ENCODE data around the gene PDE11A.

The PDE11A gene

DNA sequence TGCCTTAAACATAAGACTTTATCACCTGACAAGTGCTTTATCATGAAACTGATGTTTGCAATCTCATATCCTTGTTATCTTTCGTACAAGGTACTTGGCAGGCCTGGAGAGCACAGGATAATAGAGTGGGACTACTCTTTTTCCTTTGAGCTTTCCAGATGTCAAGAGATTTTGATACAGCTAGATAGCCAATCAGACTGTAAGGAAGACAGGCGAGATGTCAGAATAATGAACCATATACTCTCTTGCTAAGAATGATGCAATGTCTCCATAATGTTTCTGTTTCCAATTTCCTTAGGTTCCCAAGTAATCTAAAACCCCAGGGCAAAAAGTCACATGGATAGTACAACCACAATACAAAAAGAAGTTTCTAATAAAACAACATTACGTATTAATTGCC is 313.1 kb downstream of the PDE11A start:
- DNase-seq (ENCODE audit: low read depth in 2 of 2), result no peak

DNA sequence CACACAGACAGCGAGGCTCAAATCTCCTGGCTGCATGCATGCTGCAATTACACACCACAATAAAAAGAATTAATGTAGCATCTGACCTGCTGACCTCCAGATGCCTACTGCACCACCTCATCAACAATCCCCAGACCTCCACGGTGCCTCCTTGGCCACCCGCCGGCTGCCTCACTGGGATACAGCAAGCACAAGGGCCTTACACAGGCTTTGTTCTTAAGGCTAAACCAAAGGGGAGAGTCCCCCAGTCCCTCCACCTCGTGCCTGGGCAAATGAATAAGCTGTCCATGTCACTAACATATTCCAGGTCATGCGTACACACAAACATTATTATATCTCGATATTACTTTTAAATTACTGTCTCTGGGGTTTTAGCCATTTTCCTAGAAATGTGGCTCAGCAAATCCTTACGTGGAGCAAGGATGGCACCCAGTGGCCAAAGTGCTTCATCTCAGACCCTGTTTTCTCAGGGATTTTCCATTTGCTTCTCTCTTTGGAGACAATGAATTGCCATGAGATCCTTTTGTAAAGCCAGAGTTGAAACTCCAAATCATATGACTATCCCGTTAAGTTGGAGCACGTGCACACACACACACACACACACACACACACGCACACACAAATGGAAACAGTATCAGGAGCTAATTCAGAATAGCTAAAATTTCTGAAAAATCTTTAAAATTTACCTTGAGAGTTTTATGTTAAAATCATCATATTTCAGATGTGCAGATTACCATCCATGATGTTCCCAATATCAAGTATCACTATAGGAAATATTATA is 313.8 kb downstream of the PDE11A start:
- DNase-seq (ENCODE audit: low read depth in 2 of 2), result no peak

DNA sequence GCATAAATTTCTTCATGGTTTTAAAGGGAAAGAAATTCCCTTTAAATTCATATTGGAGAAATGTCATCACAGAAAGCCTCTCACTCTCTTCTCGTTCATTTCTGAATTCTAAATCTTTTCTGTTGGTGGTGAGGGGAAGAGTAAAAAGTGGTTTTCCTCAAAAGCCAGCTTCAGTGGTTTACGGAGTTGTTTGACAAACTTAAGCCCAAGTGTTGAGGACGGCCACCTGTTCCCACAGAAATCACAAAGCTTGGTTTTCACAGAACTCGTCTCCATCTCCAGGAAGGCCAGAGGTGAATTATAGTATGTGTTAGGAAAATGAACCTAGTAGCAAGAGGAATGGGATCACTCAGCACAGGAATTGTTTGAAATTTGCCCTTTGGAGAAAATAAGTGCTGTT is 316.2 kb downstream of the PDE11A start:
- DNase-seq (ENCODE audit: low read depth in 2 of 2), result no peak

DNA sequence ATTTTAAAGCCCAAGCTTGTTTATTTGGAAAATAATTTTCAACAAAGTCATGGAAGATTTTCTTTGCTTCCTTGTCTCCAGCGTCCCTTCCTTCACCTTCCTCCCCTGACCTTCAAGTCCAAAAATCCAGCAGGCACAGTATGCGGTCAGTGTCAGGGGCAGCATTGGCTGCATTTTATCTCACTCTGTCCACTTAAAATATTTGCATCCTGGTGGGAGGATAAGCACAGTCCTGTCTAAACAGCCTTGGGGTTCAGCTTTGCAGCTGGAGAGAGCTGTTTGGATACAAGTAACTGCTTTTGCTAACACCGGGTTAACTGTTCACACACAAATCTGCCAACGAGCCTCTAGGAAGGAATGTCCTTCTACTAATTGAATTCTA is 318.1 kb downstream of the PDE11A start:
- no peak for DNase-seq (ENCODE audit: low read depth in 2 of 2)

DNA sequence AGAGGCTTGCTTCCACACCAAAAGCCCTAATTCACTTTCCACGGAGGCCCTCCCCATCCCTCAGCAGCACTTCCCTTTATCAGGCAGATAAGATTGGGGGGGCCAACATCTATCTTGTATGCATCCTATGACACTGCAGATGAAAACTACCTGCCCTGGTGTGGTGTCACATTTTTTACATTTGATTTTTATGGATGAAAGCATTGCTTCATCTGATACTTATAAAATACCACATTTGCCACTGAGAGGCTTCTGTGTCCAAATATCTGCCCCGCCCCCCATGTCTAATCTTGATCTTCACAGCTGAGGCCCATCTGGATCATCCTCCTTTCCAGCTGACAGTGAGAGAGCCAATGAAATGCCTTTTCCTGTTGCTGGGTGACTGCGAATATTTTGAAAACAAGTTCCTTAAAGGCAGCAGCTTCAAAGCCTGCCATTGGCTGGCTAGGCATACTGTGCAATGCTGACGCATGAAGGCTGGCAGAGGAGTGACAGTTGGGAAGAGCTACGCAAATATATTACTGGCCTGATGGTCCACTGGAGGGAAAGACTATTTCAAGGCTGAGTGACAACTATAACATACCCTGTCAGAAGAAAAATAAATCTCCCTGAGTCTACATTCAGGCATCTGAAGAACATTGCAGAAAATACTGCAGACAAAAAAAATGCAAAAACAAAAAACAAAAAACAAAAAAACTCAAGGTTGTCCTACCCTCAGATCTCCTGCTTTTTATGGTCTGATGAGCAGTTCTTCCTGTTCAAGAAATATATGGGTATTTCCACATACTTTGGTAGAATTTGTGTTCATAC is 318.7 kb downstream of the PDE11A start:
- no peak for DNase-seq (ENCODE audit: low read depth in 2 of 2)

DNA sequence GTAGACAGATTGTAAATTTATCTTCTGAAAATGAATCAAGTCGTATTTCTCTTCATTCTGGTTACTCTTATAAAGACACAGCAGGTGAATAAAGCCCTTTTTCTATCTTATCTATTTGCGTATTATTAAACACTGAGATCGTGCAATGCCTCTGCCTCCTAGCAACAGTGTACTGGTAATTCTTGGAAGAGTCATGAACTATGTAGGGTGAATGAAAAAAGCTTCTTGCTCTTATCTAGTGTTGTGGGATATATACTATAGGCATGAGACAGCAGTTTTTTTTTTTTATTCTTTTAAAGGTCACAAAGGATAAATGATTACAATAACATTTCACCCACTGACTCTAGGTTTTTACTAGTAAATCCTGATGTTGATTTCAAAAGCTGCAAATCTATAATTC is 324.2 kb downstream of the PDE11A start:
- DNase-seq (ENCODE audit: low read depth in 2 of 2), result no peak

DNA sequence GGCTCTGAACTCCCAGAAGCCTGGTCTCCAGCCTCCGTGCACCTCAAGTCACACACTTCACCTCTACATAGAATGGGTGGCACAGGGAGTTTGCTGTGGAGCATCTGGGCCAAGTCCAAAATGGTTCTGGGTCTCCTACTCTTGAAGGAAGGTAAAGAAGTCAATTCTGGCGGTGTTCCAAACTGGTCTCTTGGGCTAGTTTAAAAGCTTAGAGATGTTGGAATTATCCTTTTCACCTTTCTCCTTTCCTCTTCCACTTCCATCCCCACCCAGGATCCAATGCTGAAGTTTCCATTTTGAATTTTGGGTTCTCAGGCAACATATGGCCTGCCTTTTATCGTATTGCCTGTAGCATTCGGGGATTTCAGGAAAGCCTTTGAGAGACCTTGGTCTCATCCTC is 325.2 kb downstream of the PDE11A start:
- no peak for DNase-seq (ENCODE audit: low read depth in 2 of 2)

DNA sequence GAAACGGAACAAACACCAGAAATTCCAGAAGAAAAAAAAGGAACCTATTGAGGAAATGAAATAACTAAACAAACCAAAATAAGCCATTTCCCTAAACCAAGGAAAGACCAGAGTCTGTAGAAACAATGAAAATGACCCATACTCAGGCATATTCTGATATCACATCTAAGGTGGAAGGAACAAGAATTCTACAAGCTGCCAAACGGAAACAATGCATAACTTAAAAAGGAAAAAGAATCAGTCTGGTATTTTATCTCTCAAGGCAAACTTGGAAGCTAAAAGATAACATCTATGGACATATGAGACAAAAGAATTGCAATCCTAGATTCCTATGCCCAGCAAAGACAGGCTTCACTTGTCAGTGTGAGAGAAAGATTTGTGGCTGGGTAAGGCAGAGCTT is 326.2 kb downstream of the PDE11A start:
- DNase-seq (ENCODE audit: low read depth in 2 of 2), result no peak

DNA sequence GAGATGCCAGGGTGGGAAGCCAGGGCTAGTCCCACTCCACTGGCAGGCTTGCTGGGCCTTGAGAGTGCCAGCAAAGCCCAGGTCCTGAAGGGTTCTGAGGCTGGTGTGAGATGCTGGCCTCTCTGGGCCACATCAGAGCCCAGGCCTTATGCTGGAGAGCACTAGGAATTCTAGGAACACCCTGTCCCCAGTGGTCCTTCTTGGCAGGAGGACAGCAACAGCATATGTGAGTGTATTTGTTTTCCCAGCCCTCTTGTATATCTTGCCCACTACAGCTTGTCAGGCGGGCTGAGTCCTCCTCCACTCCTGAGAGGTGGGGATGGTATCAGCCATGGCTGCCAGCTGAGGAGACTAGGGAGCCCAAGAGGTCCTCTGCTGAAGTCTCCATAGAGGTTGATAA is 327.0 kb downstream of the PDE11A start:
- no peak for DNase-seq (ENCODE audit: low read depth in 2 of 2)

DNA sequence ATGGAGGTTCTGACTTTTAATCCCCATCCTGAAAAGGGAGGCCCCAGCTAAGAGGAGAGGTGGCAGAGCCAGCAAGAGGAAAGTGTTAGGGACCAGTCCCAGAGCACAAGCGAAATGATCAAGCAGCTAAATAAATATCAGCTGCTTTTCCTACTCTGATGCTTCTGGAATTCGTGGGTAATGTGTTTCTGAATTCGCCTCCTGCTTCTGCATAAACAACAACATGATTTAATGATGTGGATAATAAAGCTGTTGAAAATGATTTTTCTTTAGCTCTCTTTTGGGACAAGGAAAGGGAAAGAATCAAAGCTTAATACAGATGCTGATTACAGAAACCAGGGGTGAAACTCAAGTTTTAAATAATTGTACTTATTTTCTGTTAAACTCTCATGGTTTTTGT is 329.7 kb downstream of the PDE11A start:
- DNase-seq (ENCODE audit: low read depth in 2 of 2), result no peak

DNA sequence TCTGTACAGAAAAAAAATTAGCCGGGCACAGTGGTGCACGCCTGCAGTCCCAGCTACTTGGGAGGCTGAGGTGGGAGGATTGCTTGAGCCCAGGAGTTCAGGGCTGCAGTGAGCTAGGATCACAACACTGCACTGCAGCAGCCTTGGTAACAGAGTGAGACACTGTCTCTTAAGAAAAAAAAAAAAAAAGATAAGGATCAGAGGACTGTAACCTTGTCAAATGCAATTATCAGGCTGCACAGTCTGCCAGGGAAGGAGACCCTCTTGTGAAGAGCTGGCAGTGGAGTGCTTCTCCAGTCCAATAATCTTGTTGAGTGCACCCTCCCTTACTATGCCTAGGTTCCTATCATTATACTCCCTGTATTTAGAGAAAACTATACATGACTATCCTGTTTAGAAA is 330.7 kb downstream of the PDE11A start:
- no peak for DNase-seq (ENCODE audit: low read depth in 2 of 2)

DNA sequence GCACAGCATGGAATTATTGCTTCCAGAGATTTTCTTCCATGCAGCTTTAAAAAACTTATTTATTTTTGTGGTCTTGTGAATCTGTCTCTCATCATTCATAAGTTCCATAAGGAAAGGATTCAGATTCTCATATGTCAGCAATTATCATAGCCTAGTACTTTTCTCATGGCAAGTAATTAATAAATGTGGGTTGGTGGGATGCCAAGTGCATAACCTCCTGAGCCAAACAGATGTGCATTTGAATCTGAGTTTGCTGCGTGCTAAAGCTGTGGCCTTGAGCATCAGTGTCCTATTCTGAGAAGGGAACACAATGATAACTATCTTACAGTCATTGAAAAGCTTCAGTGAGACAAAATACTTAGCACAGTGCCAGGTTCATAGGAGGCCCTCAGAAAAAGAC is 331.9 kb downstream of the PDE11A start:
- no peak for DNase-seq (ENCODE audit: low read depth in 2 of 2)

DNA sequence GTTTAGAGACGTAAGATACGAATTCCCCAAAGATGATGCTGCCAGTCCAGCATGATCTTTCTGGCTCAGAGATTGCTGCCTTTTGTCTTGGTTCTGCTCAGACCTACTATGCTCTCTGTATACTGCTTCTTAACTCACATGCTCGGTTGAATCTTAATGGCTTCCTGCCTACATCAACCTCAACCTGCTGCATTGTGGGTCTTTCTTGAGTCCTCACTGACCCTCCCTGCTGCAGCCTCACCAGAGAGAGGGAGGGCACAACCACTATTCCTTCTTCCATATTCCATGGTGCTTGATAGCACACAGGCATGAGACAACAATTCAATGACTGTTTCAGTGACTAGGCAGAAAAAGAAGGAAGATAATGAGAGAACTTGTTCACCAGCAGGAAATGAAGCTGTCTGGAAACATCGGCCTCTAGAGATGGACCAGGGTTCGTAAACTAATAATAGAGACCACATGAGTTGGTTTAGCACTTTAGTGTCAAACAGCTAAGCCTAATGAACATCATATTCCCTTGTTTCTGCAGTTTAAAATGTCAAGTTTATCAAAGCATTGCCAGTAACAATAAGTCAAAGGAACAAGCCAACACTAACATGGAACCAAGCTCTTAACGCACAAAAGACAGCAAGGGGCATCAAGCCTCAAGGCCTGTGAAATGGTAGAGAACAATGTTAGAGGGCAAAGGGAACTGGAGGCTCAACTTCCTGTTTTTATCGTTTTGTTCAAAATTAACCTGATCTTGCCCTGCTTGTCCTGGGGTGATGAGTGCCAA is 333.9 kb downstream of the PDE11A start:
- DNase-seq (ENCODE audit: low read depth in 2 of 2), result no peak

DNA sequence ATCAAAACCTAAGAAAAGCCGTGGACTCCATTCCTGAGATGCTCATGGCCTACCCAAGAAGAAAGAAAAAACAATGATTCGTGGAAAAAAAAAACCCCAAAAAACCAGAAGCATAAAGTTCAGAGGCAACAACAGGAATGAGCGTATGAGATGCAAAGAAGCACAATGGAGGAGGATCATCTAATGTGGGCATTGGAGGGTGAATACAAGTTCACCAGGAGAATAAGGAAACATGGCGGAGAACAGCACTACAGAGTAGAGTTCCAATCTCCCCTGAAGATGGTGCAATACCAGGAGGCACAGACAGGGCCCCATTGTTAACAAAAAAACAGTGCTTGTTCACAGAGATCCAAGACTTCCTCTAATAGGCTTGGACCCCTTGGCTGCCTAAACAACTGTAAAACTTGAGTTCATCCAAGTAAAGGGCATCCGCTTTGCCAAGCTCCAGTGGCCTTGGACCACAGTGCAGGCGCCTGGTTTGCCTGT is 337.2 kb downstream of the PDE11A start:
- DNase-seq (ENCODE audit: low read depth in 2 of 2), result no peak

DNA sequence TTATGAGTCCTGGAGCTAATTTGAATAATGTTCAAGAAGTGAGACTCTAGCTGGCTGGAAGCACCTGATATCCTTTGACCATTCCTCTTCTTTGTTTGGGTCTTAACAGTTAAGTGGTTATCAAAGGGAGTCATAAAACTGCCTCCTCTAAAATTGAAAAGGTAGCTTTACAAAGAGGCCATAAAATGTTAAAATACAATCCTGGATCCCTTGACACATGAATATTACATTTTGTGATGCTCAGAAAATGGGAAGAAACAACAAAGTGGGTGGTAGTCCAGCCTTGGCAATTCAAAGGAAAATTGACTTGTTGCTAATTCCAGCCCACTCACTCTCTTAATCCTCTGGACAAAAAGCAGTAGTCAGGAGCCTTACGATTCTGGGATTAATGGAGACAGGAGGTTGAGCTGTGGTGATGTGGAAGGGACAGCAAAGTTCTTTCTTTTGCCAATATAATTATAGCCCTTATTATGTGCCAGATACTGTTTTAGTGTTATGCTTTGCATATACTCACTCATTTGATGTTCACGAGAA is 339.2 kb downstream of the PDE11A start:
- DNase-seq (ENCODE audit: low read depth in 2 of 2), result no peak

DNA sequence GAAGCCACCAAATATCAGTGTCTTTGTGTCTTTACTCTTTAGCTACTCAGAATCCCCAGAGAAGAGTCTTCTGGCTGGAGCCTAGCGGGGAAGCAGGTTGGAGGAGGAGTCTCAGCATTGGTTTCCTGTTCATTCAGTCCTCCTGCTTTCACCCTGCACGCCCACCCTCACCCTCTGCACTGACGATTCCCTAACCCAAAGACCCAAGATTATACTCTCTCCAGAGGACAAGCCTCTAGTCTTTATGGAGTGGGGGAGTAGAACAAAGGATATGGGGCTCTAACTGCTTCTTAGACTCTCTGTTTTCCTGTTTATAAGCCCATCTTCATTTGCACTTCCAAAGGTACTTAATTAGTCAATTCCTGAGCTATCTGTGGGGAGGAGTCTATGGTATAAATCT is 341.2 kb downstream of the PDE11A start:
- no peak for DNase-seq (ENCODE audit: low read depth in 2 of 2)

DNA sequence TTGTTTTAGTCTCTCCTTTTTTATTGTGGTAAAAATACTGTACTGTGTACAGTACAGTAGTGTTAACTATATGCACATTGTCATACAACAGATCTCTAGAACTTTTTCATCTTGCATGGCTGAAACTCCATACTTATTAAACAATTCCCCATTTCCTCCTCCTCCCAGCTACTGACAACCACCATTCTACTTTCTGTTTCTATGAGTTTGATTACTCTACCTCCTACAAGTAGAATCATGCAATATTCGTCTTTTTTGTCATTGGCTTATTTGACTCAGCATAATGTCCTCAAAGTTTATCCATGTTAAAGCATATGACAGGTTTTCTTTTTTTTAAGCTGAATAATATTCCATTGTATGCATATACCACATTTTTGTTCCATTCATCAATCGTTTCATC is 341.8 kb downstream of the PDE11A start:
- no peak for DNase-seq (ENCODE audit: low read depth in 2 of 2)

DNA sequence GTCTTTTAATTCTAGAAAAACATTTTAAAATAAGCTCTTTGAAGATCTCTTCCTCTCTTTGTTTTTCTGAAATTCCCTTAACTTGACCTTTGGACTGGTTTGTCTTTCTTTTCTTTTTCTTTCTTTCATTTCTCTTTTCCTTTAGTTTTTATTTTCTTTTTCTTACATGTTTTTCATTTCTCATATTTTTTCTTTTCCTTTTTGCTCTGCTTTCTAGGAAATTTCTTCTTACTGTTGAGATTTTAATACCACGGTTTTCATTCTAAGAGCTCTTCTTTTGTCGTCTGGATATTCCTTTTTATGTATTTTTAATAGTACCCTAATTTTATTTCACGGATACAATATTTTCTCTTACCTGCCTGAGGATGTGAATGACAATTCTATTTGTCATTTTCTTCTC is 342.2 kb downstream of the PDE11A start:
- no peak for DNase-seq (ENCODE audit: low read depth in 2 of 2)

DNA sequence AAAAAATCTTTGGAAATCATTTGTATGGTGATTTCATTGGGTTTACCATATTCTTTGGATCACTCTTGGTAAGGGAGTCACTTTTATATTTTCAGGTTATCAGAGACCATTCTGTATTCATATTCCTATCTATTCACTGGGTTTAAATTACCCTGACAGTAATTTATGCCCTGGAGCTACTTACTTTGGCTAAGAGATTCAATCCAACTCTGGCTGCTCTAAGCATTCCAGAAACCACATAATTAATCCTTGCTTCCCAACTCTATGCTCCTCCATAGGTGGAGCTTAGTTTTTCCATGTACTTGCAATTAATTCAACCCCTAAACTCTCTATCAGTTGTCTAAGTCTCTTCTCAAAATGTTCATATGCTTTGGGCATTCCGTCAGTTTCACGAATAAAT is 343.7 kb downstream of the PDE11A start:
- DNase-seq (ENCODE audit: low read depth in 2 of 2), result no peak

DNA sequence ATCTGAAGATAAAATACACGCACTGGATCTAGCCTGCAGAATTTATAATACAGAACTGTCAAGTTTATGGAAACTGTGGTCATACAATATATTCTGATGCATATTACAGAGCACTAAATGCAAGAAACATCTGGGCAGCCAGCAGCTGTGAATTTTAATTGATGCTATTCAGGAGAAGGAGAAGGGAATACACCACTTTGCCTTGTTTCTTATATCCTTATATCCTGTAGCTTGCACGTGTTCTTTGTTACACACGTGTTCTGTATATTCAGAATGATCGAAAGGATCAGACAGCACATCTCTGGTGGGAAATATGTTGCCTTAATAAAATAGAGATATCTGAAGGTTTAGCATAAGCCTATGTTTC is 344.2 kb downstream of the PDE11A start:
- no peak for DNase-seq (ENCODE audit: low read depth in 2 of 2)

DNA sequence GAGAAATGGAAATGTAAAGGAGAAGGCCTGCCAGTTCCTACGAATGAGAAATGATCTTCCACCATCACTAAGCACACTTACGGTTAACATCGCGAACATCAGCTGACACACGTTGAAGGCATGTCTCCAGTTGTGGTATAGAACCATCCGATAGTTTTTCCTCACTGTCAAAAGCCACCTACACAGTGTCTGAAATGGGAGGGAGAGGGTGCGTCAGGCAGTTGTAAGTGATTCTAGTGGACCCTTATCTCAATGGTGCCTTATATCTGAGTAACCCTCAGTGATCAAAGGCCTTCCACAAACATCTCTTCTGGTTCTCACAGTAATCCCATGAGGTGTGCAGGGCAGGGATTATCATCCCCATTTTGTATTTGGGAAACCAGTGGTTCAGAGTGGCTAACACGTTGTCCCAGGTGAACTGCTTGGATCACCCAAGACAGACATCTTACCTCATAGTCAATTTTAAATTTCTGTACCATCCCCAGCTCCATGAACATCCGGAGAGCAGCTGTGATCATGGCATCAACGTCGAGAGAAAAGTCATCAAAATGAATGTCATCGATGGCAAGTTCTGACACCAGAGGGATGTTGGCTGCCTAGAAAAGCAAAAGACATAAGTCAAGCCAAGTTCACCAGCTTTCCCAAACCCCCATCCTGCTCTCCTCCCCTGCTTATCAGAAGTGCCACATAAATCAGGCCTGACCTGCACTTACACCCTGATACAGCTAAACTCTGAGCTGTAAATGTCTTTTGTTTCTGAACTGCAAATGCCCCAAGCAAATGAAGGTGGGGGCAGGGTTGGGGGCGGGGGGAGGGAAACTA is 344.8 kb downstream of the PDE11A start:
- no peak for DNase-seq (ENCODE audit: low read depth in 2 of 2)
